ENCODE measurements around the gene TRERF1. TPM values are rescaled to one million over a fixed set of nuclear protein-coding genes. Genes with fewer than 3 reads are reported as not detected.
A peak's percentile ranks its signal among the peaks of the same experiment; 100 is the strongest.

Gene TRERF1
- polyA plus RNA-seq, 1 of the 3 experiments (the other 2 are of a cell fraction), result 3.6 TPM

- no peaks in the 10 kb centered on the region for H3K79me2 ChIP-seq (ENCODE audit: insufficient read depth)
- no peaks in the 10 kb centered on the region for H3K9me2 ChIP-seq
- WGBS (ENCODE audit: low lambda C conversion rate), result 69% methylated on average over 14 of the region's 27 CpGs
- no peaks in the 10 kb centered on the region for H4K20me1 ChIP-seq (ENCODE audit: insufficient read depth)
- TF ChIP-seq PBX3 (IDR thresholded peaks at IDR 0.05), result no peak
- peak; percentile 81 for TF ChIP-seq MXI1 (IDR thresholded peaks at IDR 0.05; ENCODE audit: low read depth, low read length)
- H3K4me3 ChIP-seq (ENCODE audit: low read depth in 2 of 2, low read length in 1 of 2), result peak overlapping the region in 1 of 2 experiments; percentile 44; a peak in 2 of 4 replicates
- H3K9me3 ChIP-seq, result no peaks in the 10 kb centered on the region
- no peaks in the 10 kb centered on the region for H3K36me3 ChIP-seq (replicated peaks in 1 of 2; ENCODE audit: control insufficient read depth in 1 of 2, insufficient read depth in 2 of 2, low read length in 1 of 2)
- peaks cover 3% of the 10 kb centered on the region for H3F3A ChIP-seq (replicated peaks; ENCODE audit: insufficient read depth)
- peak overlapping the region in 1 of 2 experiments; percentile 36; a peak in 1 of 4 replicates for H3K27ac ChIP-seq (ENCODE audit: low read depth in 2 of 2, low read length in 1 of 2)
- H3K4me2 ChIP-seq, result no peak overlapping the region
- DNase-seq, result peak; percentile 88
- POLR2A ChIA-PET, result interaction anchor here (0.6 kb wide), 1 partner anchor 11 kb away, joined by 3 read pairs; no protein-coding TSS in a partner anchor
- CTCF ChIA-PET, result interaction anchor here (1.0 to 4.4 kb wide), 7 partner anchors 10 to 370 kb away, joined by 3 to 25 read pairs (median 3); no protein-coding TSS in a partner anchor
- H2AFZ ChIP-seq (ENCODE audit: low read depth), result peak overlapping the region; percentile 29; the same call in 1 of the 2 replicates
- H3K27me3 ChIP-seq (ENCODE audit: insufficient read depth), result no peaks in the 10 kb centered on the region
- no peak overlapping the region for H3K9ac ChIP-seq
- H3K4me1 ChIP-seq (ENCODE audit: control insufficient read depth in 1 of 2, insufficient read depth in 2 of 2, low read depth in 1 of 2, low read length in 1 of 2), result peaks cover 0 to 13% of the 10 kb centered on the region in 2 experiments; a peak in 1 of 4 replicates
These were observed 274.0 kb downstream of the TRERF1 start for GRCh38 chr6:42177514-42178364.

- no peaks in the 10 kb centered on the region for H4K20me1 ChIP-seq (ENCODE audit: insufficient read depth)
- peaks cover 3% of the 10 kb centered on the region for H3F3A ChIP-seq (replicated peaks; ENCODE audit: insufficient read depth)
- CTCF ChIA-PET, result interaction anchor here (1.0 to 3.2 kb wide), 4 partner anchors 9 to 102 kb away, joined by 3 to 25 read pairs (median 3); no protein-coding TSS in a partner anchor
- H3K4me2 ChIP-seq, result no peak overlapping the region
- H3K4me3 ChIP-seq (ENCODE audit: low read depth in 2 of 2, low read length in 1 of 2), result no peak overlapping the region
- no peaks in the 10 kb centered on the region for H3K36me3 ChIP-seq (replicated peaks in 1 of 2; ENCODE audit: control insufficient read depth in 1 of 2, insufficient read depth in 2 of 2, low read length in 1 of 2)
- DNase-seq, result no peak
- H3K4me1 ChIP-seq (ENCODE audit: control insufficient read depth in 1 of 2, insufficient read depth in 2 of 2, low read depth in 1 of 2, low read length in 1 of 2), result peaks cover 0 to 13% of the 10 kb centered on the region in 2 experiments; a peak in 1 of 4 replicates
- no peaks in the 10 kb centered on the region for H3K79me2 ChIP-seq (ENCODE audit: insufficient read depth)
- H3K9me3 ChIP-seq, result no peaks in the 10 kb centered on the region
- POLR2A ChIA-PET, result no interaction called here
- no peak overlapping the region for H3K9ac ChIP-seq
- H2AFZ ChIP-seq (ENCODE audit: low read depth), result no peak overlapping the region
- no peak overlapping the region for H3K27ac ChIP-seq (ENCODE audit: low read depth in 2 of 2, low read length in 1 of 2)
- no peaks in the 10 kb centered on the region for H3K9me2 ChIP-seq
- no peaks in the 10 kb centered on the region for H3K27me3 ChIP-seq (ENCODE audit: insufficient read depth)
- TF ChIP-seq USF2 (IDR thresholded peaks at IDR 0.05; ENCODE audit: borderline replicate concordance, low read depth, low read length), result no peak
- TF ChIP-seq TAF1 (IDR thresholded peaks at IDR 0.05; ENCODE audit: borderline replicate concordance, low read depth, low read length), result no peak
- no peak for TF ChIP-seq FOSL2 (IDR thresholded peaks at IDR 0.05; ENCODE audit: borderline replicate concordance, low read depth)
- no peak for TF ChIP-seq FOXJ3 (CRISPR knock-in tag; IDR thresholded peaks at IDR 0.05)
- no peak for TF ChIP-seq RFX5 (IDR thresholded peaks at IDR 0.05; ENCODE audit: low read length)
- TF ChIP-seq RCOR1 (IDR thresholded peaks at IDR 0.05; ENCODE audit: low read length), result no peak
- TF ChIP-seq FOXM1 (IDR thresholded peaks at IDR 0.05; ENCODE audit: low read depth), result no peak
- TF ChIP-seq CTCF (IDR thresholded peaks at IDR 0.05), result no peak
- TF ChIP-seq NRF1 (IDR thresholded peaks at IDR 0.05; ENCODE audit: low read depth, low read length), result no peak
- no peak for TF ChIP-seq PBX3 (IDR thresholded peaks at IDR 0.05)
- TF ChIP-seq GABPA (IDR thresholded peaks at IDR 0.05; ENCODE audit: low read depth), result no peak
- no peak for TF ChIP-seq EP300 (IDR thresholded peaks at IDR 0.05; ENCODE audit: borderline replicate concordance in 1 of 2, low read depth in 1 of 2, low read length in 1 of 2)
- TF ChIP-seq USF1 (IDR thresholded peaks at IDR 0.05; ENCODE audit: borderline replicate concordance, low read depth), result no peak
- no peak for TF ChIP-seq TEAD4 (IDR thresholded peaks at IDR 0.05; ENCODE audit: borderline replicate concordance, insufficient read depth)
- no peak for TF ChIP-seq YY1 (IDR thresholded peaks at IDR 0.05; ENCODE audit: low read depth)
- no peak for TF ChIP-seq MAX (IDR thresholded peaks at IDR 0.05; ENCODE audit: low read depth)
- no peak for TF ChIP-seq IRF3 (IDR thresholded peaks at IDR 0.05; ENCODE audit: low read depth, low read length)
These were observed 274.7 kb downstream of the TRERF1 start for GRCh38 chr6:42176981-42177380.

All from SK-N-SH (cell line).